Transverse colon (tissue), 4 donors: Measurements from ENCODE around the gene HSF2BP. TPM values are rescaled to one million over a fixed set of nuclear protein-coding genes. Genes with fewer than 3 reads are reported as not detected.

Experiments
- small RNA-seq, 4 donors: library from RNA; depleted of rRNA; stranded (forward); fragments of <200 nt; gene quantifications; one replicate each; pipeline ENCODE3, GENCODE V24; 2016
- total RNA-seq, 4 donors: library from RNA; depleted of rRNA; stranded (reverse); fragments of >200 nt; gene quantifications; one replicate each; pipeline ENCODE4 v1.1.0, GENCODE V29; 2016

Gene HSF2BP
- total RNA-seq, 4 donors from 2014 or later = 0.48 to 0.82 TPM; not detected in 2

Small RNA genes lying within 50 kb of the gene (small RNA-seq; reads per million reads assigned to genes)
- 0 reads per million in 4 donors for gene MIR6070

Other genes starting within 250 kb of the HSF2BP start
- gene SIK1, start 232.4 kb downstream of the HSF2BP start, total RNA-seq = 10 to 100 TPM in 2 of 4 donors, 1 to 10 TPM in 2; 3.2 to 47.5 (median 8.6) TPM
- gene RRP1B, start 72 bp upstream of the HSF2BP start, total RNA-seq = 10 to 100 TPM in 3 of 4 donors, 1 to 10 TPM in 1; 6.0 to 15.4 (median 12.0) TPM
- 100 to 1,000 TPM in 2 of 4 donors, 10 to 100 TPM in 2; 85.8 to 117 (median 103) TPM for gene PDXK, start 59.6 kb upstream of the HSF2BP start, total RNA-seq
- gene CSTB, start 116.8 kb upstream of the HSF2BP start, total RNA-seq = 10 to 100 TPM; 16.1 to 61.7 (median 19.6) TPM
- 10 to 100 TPM in 2 of 4 donors, 1 to 10 TPM in 2; 5.2 to 26.1 (median 11.1) TPM for gene RRP1, start 130.1 kb upstream of the HSF2BP start, total RNA-seq
- 100 to 1,000 TPM in 1 of 4 donors, 10 to 100 TPM in 3; 59.9 to 116 (median 85.3) TPM for gene AGPAT3, start 205.7 kb upstream of the HSF2BP start, total RNA-seq